ENCODE data around the gene SRP68.

SRP68 gene

DNA sequence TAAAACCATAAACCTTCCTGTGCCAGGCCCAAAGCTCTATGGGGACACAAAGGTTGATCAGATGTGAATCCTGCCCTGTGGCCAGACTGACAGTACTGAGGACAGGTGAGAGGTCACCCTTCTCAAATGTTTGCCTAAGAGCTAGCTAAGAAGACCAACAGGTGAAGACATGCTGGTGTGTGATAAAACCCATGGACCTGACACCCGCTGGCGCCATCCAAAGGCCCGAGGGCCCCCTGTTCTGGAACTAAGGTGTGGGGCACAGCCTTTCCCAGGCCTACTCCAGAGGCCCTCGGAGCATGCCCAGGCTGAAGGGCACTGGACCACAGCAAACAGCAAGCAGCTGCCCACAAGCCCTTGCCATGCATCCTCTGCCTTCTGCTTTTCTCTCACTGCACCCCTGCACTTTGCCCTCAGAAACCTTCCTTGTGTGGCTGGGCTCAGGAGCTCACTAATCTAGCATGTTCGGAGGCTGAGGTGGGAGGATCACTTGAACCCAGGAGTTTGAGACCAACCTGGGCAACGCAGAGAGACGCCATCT lies 76.9 kb downstream of the SRP68 start:
- Histone ChIP-seq H4K5ac (ENCODE audit: low read length) (no peak overlapping the region), H3K79me2 (ENCODE audit: control insufficient read depth, insufficient read depth, low read length) (no peaks in the 10 kb centered on the region), H3K9ac (ENCODE audit: low read length) (no peak overlapping the region), H3K4me2 (ENCODE audit: low read length) (no peak overlapping the region), H3K23ac (ENCODE audit: low read length) (no peak overlapping the region), H3K4ac (ENCODE audit: low read depth, low read length) (no peak overlapping the region), H3K4me3 (ENCODE audit: low read length) (no peak overlapping the region), H3K27me3 (ENCODE audit: insufficient read depth, low read length, poor library complexity) (no peaks in the 10 kb centered on the region), H2BK120ac (ENCODE audit: low read depth, low read length) (no peak overlapping the region), H3K4me1 (ENCODE audit: control insufficient read depth, low read depth, low read length) (no peaks in the 10 kb centered on the region), H2AK5ac (ENCODE audit: low read length) (no peak overlapping the region), H3K27ac (ENCODE audit: low read depth, low read length) (no peak overlapping the region), H3K18ac (ENCODE audit: low read length) (no peak overlapping the region), H3K36me3 (ENCODE audit: control insufficient read depth, insufficient read depth, low read length) (peaks cover 3% of the 10 kb centered on the region), H2BK15ac (replicated peaks; ENCODE audit: low read depth) (no peak overlapping the region), H4K8ac (ENCODE audit: low read depth, low read length) (no peak overlapping the region), H2BK5ac (ENCODE audit: low read length) (no peak overlapping the region), H3K56ac (ENCODE audit: low read length) (no peak overlapping the region), H3K79me1 (ENCODE audit: low read length) (no peaks in the 10 kb centered on the region)
- DNase-seq = no peak
- WGBS (ENCODE audit: extremely low coverage, insufficient coverage, low lambda C conversion rate) = no CpG with 5 or more reads among the region's 7 CpGs

DNA sequence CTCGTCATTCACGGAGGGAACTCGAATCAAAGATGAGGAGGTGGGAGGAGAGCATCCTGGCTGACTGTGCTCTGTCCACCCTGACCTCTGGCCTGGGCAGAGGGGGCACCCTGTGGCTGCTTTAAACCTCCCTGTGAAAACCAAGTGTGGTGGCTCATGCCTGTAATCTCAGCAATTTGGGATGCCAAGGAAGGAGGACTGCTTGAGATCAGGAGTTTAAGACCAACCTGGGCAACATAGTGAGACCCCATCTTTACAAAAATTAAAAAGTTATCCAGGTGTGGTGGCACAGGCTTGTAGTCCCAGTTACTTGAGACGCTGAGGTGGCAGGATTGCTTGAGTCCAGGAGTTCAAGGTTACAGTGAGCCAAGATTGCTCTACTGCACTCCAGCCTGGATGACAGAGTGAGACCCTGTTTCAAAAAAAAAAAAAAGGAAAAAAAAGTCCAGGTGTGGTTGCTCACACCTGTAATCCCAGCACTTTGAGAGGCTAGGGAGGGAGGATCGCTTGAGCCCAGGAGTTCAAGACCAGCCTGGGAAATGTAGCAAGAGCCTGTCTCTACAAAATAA lies 77.4 kb downstream of the SRP68 start:
- peaks cover 3% of the 10 kb centered on the region for H3K36me3 ChIP-seq (ENCODE audit: control insufficient read depth, insufficient read depth, low read length)
- no CpG with 5 or more reads among the region's 5 CpGs for WGBS (ENCODE audit: extremely low coverage, insufficient coverage, low lambda C conversion rate)
- no peaks in the 10 kb centered on the region for H3K79me1 ChIP-seq (ENCODE audit: low read length)
- no peak overlapping the region for H4K5ac ChIP-seq (ENCODE audit: low read length)
- DNase-seq = no peak
- no peak overlapping the region for H3K27ac ChIP-seq (ENCODE audit: low read depth, low read length)
- no peak overlapping the region for H2BK120ac ChIP-seq (ENCODE audit: low read depth, low read length)
- H3K23ac ChIP-seq (ENCODE audit: low read length) = no peak overlapping the region
- H3K27me3 ChIP-seq (ENCODE audit: insufficient read depth, low read length, poor library complexity) = no peaks in the 10 kb centered on the region
- H3K56ac ChIP-seq (ENCODE audit: low read length) = no peak overlapping the region
- no peak overlapping the region for H3K4ac ChIP-seq (ENCODE audit: low read depth, low read length)
- no peak overlapping the region for H4K8ac ChIP-seq (ENCODE audit: low read depth, low read length)
- no peak overlapping the region for H3K9ac ChIP-seq (ENCODE audit: low read length)
- H2AK5ac ChIP-seq (ENCODE audit: low read length) = no peak overlapping the region
- H2BK5ac ChIP-seq (ENCODE audit: low read length) = no peak overlapping the region
- no peak overlapping the region for H3K4me2 ChIP-seq (ENCODE audit: low read length)
- H3K18ac ChIP-seq (ENCODE audit: low read length) = no peak overlapping the region
- no peak overlapping the region for H3K4me3 ChIP-seq (ENCODE audit: low read length)
- no peak overlapping the region for H2BK15ac ChIP-seq (replicated peaks; ENCODE audit: low read depth)
- no peaks in the 10 kb centered on the region for H3K79me2 ChIP-seq (ENCODE audit: control insufficient read depth, insufficient read depth, low read length)
- H3K4me1 ChIP-seq (ENCODE audit: control insufficient read depth, low read depth, low read length) = no peaks in the 10 kb centered on the region

DNA sequence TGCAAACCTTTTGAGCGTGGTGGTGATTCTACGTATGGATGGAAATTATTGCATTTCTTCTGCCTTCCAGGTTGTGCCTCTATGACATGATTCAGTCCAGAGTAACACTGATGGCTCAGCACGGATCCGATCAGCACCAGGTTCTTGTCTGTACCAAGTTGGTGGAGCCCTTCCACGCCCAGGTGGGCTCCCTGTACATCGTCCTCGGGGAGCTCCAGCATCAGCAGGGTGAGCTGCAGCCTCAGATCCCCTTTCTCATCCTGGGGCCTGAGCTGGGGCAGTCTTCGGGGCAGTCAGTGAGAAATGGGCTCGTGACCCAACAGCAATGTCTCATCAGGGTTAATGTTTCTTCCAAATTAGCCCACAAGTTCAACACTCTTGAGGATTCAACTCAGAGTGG lies 80.9 kb downstream of the SRP68 start:
- no peak overlapping the region for H2BK5ac ChIP-seq (ENCODE audit: low read length)
- H3K23ac ChIP-seq (ENCODE audit: low read length) = no peak overlapping the region
- no CpG with 5 or more reads among the region's 9 CpGs for WGBS (ENCODE audit: extremely low coverage, insufficient coverage, low lambda C conversion rate)
- no peak overlapping the region for H4K5ac ChIP-seq (ENCODE audit: low read length)
- H3K56ac ChIP-seq (ENCODE audit: low read length) = no peak overlapping the region
- H3K4ac ChIP-seq (ENCODE audit: low read depth, low read length) = no peak overlapping the region
- DNase-seq = no peak
- H3K36me3 ChIP-seq (ENCODE audit: control insufficient read depth, insufficient read depth, low read length) = peaks cover 3% of the 10 kb centered on the region
- H4K8ac ChIP-seq (ENCODE audit: low read depth, low read length) = no peak overlapping the region
- H3K27me3 ChIP-seq (ENCODE audit: insufficient read depth, low read length, poor library complexity) = no peaks in the 10 kb centered on the region
- H3K18ac ChIP-seq (ENCODE audit: low read length) = no peak overlapping the region
- H3K4me3 ChIP-seq (ENCODE audit: low read length) = no peak overlapping the region
- H2AK5ac ChIP-seq (ENCODE audit: low read length) = no peak overlapping the region
- no peak overlapping the region for H2BK15ac ChIP-seq (replicated peaks; ENCODE audit: low read depth)
- no peaks in the 10 kb centered on the region for H3K4me1 ChIP-seq (ENCODE audit: control insufficient read depth, low read depth, low read length)
- H3K27ac ChIP-seq (ENCODE audit: low read depth, low read length) = no peak overlapping the region
- H2BK120ac ChIP-seq (ENCODE audit: low read depth, low read length) = no peak overlapping the region
- H3K4me2 ChIP-seq (ENCODE audit: low read length) = no peak overlapping the region
- H3K79me1 ChIP-seq (ENCODE audit: low read length) = peaks cover 2% of the 10 kb centered on the region
- H3K9ac ChIP-seq (ENCODE audit: low read length) = no peak overlapping the region
- H3K79me2 ChIP-seq (ENCODE audit: control insufficient read depth, insufficient read depth, low read length) = no peaks in the 10 kb centered on the region

Small RNAs within 50 kb of the gene (small RNA-seq; reads per million reads assigned to genes)
- gene MIR6868 (ENCODE audit: insufficient read depth) = 6.4 reads per million, percentile 77 among the genes with 10 or more reads in this experiment
